Measurements from ENCODE around the gene PRKG2.
"Not testable (repeated sequence)": the region's sequence is repeated elsewhere in the genome, so short reads cannot be mapped to it uniquely, and the experiment has no call there.

Gene PRKG2

GRCh38 chr4:81214881-81215868, at the start of gene PRKG2:
PRKG2 (minus strand) TSS chr4:81215222; CDS start chr4:81205047, 10,175 bp downstream.
- no peak for DNase-seq (ENCODE audit: low read depth)

DNA sequence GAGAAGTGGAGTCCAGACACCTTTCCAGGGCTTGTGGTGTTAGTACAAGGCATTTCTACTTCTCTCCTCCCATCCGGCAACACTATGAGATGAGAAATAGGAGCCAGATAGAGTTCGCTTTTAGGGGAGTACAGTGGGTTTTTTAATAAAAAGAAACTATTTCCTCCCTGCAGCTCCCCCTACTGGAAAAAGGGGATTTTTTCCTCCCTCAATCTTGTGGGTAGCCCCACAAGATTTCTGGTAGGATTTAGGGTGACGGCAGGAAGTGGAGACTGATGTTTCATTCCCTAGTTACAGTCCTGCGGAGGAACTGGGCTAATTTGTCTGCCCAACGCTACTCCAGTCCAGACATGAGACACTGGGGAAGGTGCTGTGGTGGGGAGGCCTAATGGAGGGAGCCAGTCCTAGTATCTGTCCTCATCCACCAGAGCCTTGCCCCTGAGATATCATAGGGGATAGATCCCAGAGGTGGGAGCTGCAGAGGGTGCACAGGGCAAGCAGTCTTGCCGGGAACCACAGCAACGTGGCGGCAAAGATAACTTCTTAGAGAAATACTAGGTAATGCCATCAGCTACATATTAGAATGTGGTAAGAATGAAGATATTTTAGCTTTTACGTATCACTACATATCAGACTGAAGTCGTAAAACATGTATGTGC, 45.5 kb upstream of the PRKG2 start:
- DNase-seq (ENCODE audit: low read depth): no peak

DNA sequence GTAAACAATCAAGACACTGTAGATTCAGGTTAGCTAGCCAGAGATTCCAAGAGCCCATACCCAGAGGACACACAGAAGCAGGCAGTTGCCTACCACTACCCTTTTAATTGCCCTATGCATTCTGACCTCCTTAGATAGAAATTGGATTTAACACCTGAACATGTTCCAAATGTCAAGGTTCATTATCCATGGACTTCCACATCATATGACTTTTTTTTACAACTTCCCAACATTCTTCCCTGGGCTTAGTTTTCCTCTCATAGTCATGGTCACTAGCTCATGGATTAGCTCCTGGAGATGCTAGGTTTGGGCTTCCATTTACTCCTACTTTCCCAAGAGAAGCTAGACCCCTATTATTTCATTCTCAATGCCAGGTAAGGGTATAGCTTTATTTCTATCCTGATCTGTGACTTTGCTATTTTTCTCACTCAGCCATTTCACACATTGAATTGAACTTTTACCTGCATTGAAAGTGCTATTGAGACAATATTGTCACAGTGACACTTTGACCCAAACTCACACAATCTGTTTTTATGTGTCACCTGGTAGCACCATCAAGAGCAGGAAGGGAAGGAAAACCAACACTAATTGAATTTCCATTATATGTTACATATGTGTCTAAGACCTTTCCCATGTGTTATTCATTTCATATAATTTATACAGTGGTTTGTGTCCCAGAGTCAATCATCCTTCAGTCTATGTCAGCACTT, 44.0 kb upstream of the PRKG2 start:
- no peak for DNase-seq (ENCODE audit: low read depth)

GRCh38 chr4:81257816-81258215, 42.8 kb upstream of the PRKG2 start:
- no peak for DNase-seq (ENCODE audit: low read depth)

GRCh38 chr4:81257021-81257420, 42.0 kb upstream of the PRKG2 start:
- DNase-seq (ENCODE audit: low read depth): no peak

DNA sequence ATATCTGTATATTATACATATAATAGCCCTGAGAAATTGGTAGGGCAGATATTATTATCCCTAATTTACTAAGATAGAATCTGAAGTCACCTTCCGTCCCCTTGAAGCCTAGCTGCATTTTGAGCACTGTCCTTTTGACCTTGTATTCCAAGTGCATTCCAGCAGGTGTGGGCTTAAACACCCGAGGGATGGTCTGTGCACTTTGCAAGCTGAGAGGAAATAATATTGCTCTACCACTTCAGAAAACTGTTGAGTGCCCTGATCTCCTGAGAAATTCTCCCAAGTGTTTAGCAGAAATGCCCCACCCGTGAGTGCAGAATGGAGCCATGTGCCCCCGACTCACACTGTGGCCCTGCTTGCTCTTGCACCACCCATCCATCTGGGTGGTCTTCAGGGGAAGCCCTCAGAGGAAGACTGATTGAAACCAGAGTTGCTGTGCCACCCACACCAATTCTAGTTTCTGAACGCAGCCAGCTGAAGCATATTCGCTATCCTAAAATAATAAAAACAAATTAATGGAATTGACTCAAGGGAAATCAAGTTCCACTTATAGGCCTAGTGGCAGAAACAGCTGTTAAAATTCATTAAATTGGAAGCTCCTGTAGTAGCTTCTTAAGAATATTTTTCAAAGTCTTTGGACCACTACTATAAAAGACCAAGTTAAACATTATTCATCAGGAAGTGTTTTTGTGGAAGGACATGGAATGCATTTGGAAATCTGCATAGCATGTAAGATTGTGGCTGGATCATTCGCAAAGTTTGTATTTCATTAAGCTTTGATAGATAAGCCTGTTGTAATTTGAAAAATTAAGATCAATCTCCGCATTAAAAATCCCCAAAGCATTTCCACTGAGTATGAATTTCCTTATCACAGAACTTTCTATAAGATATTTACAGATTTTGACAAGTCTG, 41.3 kb upstream of the PRKG2 start:
- no peak for DNase-seq (ENCODE audit: low read depth)

- no peak for DNase-seq (ENCODE audit: low read depth)
Measured at GRCh38 chr4:81255524-81255923, 40.5 kb upstream of the PRKG2 start.

GRCh38 chr4:81250430-81250829, 35.4 kb upstream of the PRKG2 start:
- DNase-seq (ENCODE audit: low read depth): no peak

GRCh38 chr4:81245218-81246009, 30.4 kb upstream of the PRKG2 start:
- DNase-seq (ENCODE audit: low read depth): no peak

- DNase-seq (ENCODE audit: low read depth): no peak
Measured at GRCh38 chr4:81237791-81238190, 22.8 kb upstream of the PRKG2 start.

DNA sequence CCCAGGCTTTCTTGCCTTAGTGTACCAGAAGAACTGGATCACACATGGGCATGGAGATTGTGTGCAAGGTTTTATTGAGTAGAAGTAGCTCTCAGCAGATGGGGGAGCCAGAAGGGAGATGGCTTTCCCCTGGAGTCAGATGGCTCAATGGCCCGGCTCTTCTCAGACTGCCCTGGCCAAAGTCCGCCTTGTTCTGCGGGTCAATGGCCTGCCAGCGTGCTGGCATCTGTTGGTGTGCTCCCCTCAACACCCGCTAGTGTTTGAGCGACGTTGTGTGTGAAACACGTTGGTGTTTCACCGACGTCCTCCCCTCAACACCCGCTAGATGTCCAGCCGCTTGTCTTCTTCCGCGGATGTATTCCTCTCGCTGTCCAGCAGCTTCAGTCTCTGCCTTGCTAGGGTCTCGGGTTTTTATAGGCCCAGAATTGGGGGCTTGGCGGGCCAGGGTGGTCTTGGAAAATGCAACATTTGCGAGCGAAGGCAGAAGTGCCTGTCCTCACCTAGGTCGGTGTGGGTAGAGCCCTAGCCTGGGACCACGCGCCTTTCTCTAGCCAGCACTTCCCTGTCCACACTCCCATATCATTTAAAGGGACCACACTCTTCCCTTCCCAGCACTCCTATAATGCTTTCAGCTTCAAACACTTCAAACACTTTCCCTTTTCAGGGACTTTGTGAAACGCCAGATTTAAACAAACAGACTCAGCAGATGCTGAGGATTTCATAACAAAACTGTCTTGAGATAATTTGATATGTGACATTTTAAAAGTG, 21.1 kb upstream of the PRKG2 start:
- no peak for DNase-seq (ENCODE audit: low read depth)

GRCh38 chr4:81227968-81228367, 12.9 kb upstream of the PRKG2 start:
- no peak for DNase-seq (ENCODE audit: low read depth)

DNA sequence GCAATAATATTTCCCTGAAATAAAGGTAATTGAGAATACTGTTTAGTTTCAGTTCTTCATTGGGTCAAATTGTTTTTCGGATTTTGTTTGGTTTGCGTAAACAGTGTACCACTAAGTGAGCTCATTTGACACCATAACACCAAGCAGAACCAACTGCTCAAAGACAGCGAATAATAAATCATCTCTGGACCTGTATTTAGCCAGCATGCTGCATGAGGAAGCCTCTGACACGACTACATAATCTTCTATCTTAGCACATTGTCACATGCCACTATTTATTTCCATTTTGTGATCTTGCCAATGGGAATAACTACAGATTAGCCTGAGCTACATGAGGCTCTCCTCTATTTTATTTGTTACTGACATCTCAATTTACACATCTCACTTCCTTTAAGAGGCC, 12.1 kb upstream of the PRKG2 start:
- DNase-seq (ENCODE audit: low read depth): no peak

DNA sequence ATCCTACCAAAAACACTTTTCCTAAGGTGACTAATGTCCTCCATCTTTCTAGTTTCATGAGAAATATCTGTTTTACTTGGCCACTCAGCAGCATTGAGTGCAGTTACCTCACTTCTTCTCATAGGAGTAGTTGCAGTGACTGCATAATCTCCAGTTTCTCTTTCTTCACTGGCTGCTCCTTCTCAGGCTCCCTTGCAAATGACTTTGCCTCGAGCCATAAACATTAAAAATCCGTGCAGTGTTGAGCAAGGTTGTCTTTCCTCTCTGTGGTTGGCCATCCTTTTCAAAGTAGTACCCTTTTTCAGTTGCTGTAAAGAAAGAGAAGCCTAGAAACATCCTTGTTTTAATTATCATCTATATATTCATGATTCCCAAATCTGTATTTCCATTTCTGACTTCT, 10.2 kb upstream of the PRKG2 start:
- no peak for DNase-seq (ENCODE audit: low read depth)

DNA sequence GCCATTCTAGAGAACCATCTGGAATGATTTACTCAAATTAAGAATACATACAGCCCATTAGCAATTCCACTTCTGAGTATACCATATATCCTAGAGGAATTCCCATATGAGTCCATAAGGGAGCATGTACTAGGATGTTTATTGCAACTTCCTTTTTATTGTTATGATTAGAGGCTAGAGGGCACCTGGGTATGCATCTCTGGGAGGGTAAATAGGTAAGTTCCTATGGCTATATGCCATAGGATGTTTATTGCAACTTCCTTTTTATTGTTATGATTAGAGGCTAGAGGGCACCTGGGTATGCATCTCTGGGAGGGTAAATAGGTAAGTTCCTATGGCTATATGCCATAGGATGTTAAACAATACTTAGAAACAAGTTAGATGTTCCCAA, 7.1 kb upstream of the PRKG2 start:
- DNase-seq (ENCODE audit: low read depth): not testable (repeated sequence)

DNA sequence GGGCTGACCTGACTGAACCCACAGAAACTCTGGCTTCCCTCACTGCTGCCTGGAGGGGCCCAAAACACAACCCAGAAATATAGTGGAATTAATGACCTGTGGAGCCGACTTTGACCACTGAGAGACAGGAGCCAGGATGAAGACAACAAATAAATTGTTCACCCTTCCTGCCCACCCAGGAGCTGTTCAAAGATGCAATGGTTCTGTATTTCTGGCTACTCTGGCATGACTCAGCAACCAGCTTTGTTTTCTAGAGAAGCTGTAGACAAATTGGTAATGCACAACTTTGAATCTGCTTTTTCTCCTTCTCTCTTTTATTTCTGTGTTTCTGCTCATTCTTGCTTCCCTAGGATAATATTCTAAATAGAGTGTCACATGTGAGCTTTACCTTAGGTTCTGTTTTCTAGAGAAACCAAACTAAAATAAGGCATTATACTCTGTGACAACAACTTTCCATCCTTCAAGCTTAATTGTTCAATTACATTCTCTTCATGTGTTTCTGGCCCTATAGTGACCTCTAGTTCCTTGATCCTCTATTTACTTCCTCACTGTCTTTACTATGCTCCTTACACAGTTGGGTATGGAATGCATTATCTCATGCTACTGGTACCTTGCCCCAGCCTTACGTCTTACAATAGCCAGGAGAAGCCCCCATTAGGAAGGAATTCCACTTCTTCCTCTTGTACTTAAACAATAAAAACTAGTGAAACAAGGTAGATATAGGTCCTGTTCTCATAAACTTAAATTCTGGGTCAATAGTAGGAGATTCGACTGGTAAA, 6.5 kb upstream of the PRKG2 start:
- no peak for DNase-seq (ENCODE audit: low read depth)

DNA sequence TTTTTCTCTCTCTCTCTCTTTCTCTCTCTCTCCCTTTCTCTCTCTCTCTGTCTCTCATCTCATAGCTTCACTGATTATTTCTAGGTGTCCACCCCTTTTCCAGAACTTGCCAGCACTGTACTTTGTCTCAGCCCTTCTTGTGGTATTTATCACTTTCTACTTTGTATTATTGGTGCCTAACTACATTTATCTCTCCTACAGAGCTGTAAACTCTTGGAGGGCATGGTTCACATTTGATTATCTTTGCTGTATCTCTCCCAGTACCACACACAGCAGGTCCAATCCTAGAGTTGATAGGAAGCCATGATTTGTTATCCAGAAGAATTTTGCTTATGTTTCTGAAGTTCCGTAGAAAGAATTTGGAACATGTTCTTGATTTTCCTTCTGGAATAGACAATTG, 5.2 kb upstream of the PRKG2 start:
- no peak for DNase-seq (ENCODE audit: low read depth)

- no peak for DNase-seq (ENCODE audit: low read depth)
Measured at GRCh38 chr4:81218206-81218605, 3.2 kb upstream of the PRKG2 start.

DNA sequence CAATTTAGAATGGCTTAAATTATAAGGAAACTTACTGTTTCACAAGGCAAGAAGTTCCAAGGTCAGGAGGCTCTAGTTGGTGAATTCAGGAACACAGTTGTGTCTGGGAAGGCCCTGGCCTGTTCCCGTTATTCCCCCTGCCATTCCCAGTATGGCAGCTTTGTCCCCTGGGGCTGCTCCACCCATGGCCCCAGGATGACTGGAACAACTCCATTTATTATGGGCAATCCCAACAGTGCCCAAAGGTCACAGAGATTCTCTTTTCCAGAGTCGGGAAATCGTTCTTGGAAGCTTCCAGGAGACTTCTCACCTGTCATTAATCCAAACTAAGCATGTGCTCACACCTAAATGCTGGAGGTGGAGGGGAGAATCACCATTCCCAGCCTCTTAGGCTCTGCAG, 2.8 kb upstream of the PRKG2 start:
- no peak for DNase-seq (ENCODE audit: low read depth)
